ENCODE data around the gene DLL1. TPM values are rescaled to one million over a fixed set of nuclear protein-coding genes. Genes with fewer than 3 reads are reported as not detected.

Gene DLL1
- total RNA-seq, 5 donors from 2014 or later (not counting 1 experiment from before 2014, with no cell fraction given): 3.3 to 8.6 (median 4.7) TPM

DNA sequence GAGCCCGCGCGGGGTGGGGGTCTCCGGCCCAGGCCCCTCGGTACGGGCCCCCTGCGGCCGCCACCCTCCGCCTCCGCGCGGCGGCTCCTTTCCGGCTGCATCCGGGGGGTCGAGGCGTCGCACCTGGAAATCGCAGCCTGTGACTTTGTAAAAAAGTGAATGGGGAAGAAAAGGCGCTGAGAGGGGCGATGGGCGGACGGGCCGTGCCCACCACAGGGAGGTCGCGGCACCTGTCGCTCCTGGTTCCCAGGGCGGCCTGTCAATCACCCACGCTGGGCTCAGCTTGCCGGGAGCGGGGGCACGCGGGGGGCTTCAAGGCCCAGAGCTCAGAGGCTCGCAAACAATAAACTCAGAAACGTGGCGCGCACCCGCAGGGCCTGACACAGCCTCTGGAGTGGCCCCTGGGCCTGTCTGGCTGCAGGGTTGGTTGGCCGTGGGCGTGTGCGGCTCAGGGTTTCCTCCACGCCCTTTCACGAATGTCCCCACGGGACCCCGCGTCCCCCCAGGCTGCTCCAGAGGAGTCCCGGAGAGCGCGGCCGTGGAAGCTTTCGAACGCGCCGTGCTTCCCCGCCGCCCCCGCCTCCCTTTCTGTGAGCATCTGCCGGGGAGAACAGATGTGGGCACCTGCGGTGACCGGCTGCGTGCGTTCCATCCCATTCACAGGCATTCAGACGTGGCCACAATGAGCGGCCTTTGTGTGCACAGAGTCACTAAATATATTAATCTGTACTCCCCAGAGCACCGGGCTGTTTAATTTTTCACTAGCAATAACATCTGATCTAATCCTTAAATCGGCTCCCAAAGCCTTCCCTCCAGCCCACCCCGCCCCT lies 6.1 kb upstream of the DLL1 start:
- H3K9me3 ChIP-seq: no peaks in the 10 kb centered on the region
- no peak overlapping the region for H3K27ac ChIP-seq (ENCODE audit: low read length)
- H3K27me3 ChIP-seq (replicated peaks in 1 of 2; ENCODE audit: control insufficient read depth in 2 of 2, extremely low read depth in 1 of 2, insufficient read depth in 2 of 2, low read length in 1 of 2): peaks cover 22 to 67% of the 10 kb centered on the region in 2 experiments
- ChIA-PET CTCF (no interaction called here), POLR2A (no interaction called here)
- peaks cover 24 to 44% of the 10 kb centered on the region in 2 experiments for H3K4me1 ChIP-seq (ENCODE audit: control insufficient read depth in 1 of 2, extremely low read depth in 1 of 2, insufficient read depth in 2 of 2, low read length in 2 of 2)
- peak in 1 of 35 experiments; percentile 20 for DNase-seq
- Mint-ChIP-seq H3K36me3 (peaks cover 3% of the 10 kb centered on the region), H3K9me3 (peaks cover 4 to 5% (median 5%) of the 10 kb centered on the region in 3 donors), H3K4me3 (peak overlapping the region in 2 of 3 donors; percentile 13 to 42), H3K27ac (no peak overlapping the region), H3K4me1 (peaks cover 24 to 40% (median 35%) of the 10 kb centered on the region in 3 donors), H3K27me3 (peaks cover 42 to 55% of the 10 kb centered on the region in 2 donors)
- no peaks in the 10 kb centered on the region for H3K36me3 ChIP-seq (ENCODE audit: control insufficient read depth in 2 of 2, extremely low read depth in 1 of 2, insufficient read depth in 1 of 2, low read length in 1 of 2)
- ATAC-seq (replicated peaks in 1 of 4): no peak
- peak overlapping the region in 1 of 2 donors; percentile 50 for H3K4me3 ChIP-seq (ENCODE audit: control insufficient read depth in 1 of 2, extremely low read depth in 1 of 2, low read length in 1 of 2)
- WGBS (ENCODE audit: insufficient coverage): 9% methylated on average over 63 of the region's 67 CpGs

DNA sequence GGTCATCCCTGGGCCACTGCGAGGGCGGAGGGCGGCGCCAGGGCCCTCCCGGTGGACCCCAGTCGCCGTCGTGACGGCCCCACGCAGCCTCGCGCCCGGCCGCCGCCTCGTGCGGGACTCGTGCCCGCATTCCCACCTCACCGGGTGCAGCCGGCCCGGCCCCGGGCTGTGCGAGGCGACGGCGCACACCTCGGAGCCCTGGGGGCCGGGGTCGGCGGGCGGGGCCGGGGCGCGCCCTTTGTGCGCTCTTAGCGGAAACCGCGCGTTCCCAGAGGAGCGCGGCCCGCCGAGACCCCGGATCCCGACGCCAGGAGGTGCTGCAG lies 5.5 kb upstream of the DLL1 start:
- no peaks in the 10 kb centered on the region for H3K9me3 ChIP-seq
- no peaks in the 10 kb centered on the region for H3K36me3 Mint-ChIP-seq
- ATAC-seq (replicated peaks in 1 of 4) (no peak), DNase-seq (no peak)
- H3K27me3 Mint-ChIP-seq: peaks cover 36 to 50% of the 10 kb centered on the region in 2 donors
- H3K27ac ChIP-seq (ENCODE audit: low read length): no peak overlapping the region
- H3K9me3 Mint-ChIP-seq: peaks cover 0 to under 1% (median under 1%) of the 10 kb centered on the region in 3 donors
- POLR2A ChIA-PET: no interaction called here
- peak overlapping the region; percentile 35 to 66 for H3K4me3 ChIP-seq (ENCODE audit: control insufficient read depth in 1 of 2, extremely low read depth in 1 of 2, low read length in 1 of 2)
- peaks cover 28 to 50% of the 10 kb centered on the region in 2 experiments for H3K4me1 ChIP-seq (ENCODE audit: control insufficient read depth in 1 of 2, extremely low read depth in 1 of 2, insufficient read depth in 2 of 2, low read length in 2 of 2)
- WGBS (ENCODE audit: insufficient coverage): 6% methylated on average over 47 of the region's 47 CpGs
- H3K4me1 Mint-ChIP-seq: peaks cover 29 to 43% (median 38%) of the 10 kb centered on the region in 3 donors
- no peaks in the 10 kb centered on the region for H3K36me3 ChIP-seq (ENCODE audit: control insufficient read depth in 2 of 2, extremely low read depth in 1 of 2, insufficient read depth in 1 of 2, low read length in 1 of 2)
- peaks cover 22 to 73% of the 10 kb centered on the region in 2 experiments for H3K27me3 ChIP-seq (replicated peaks in 1 of 2; ENCODE audit: control insufficient read depth in 2 of 2, extremely low read depth in 1 of 2, insufficient read depth in 2 of 2, low read length in 1 of 2)
- H3K27ac Mint-ChIP-seq: no peak overlapping the region
- peak overlapping the region in 1 of 3 donors; percentile 97 for H3K4me3 Mint-ChIP-seq
- CTCF ChIA-PET: no interaction called here

DNA sequence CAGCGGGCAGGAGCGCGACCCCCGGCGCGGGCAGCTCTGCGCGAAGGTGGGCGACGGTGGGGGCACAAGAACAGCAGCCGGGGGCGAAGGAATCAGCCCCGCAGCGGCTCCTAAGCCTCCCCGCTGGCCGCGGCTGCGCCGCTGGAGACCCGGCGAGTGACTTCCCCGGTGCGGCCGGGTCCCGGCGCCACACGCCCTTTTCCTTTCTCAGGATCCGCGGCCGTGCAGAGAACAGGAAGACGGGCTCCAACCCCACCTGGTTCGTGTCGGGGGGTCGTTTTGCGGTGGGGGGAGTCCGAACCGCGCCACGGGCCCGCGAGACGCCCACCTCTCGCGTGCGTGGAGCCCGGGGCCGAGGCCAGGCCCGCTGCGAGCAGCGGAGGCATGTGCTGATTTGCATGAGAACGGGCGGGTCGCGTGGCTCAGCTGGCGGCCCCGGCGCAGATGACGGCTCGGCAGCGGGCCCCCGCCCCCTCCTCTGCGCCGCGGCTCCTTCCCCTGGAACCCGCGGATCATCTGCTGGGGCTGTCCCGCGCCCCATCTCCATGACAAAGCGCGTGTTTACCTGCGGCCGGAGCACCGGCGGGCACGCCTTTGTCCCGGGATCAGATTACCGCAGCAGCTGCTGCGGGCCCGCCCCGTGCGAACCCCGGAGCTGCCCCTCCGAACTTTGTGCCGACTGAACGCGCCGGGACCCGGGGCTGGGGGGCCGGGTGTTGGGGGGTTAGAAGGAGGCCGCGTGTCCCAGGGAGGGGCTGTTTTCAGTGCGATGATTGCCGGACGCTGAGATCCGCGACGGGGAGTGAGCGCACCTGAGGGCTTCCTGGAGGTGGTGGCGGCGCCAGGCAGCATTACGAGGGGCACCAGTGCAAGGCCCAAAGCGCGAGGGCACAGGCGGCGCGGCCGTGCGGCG lies 4.9 kb upstream of the DLL1 start:
- CTCF ChIA-PET: no interaction called here
- WGBS (ENCODE audit: insufficient coverage): 1% methylated on average over 107 of the region's 109 CpGs
- Histone ChIP-seq H3K27me3 (replicated peaks in 1 of 2; ENCODE audit: control insufficient read depth in 2 of 2, extremely low read depth in 1 of 2, insufficient read depth in 2 of 2, low read length in 1 of 2) (peaks cover 22 to 70% of the 10 kb centered on the region in 2 experiments), H3K9me3 (no peaks in the 10 kb centered on the region), H3K4me1 (ENCODE audit: control insufficient read depth in 1 of 2, extremely low read depth in 1 of 2, insufficient read depth in 2 of 2, low read length in 2 of 2) (peaks cover 28 to 55% of the 10 kb centered on the region in 2 experiments), H3K36me3 (ENCODE audit: control insufficient read depth in 2 of 2, extremely low read depth in 1 of 2, insufficient read depth in 1 of 2, low read length in 1 of 2) (no peaks in the 10 kb centered on the region), H3K27ac (ENCODE audit: low read length) (no peak overlapping the region), H3K4me3 (ENCODE audit: control insufficient read depth in 1 of 2, extremely low read depth in 1 of 2, low read length in 1 of 2) (peak overlapping the region; percentile 35 to 66)
- Mint-ChIP-seq H3K27me3 (peaks cover 36 to 49% of the 10 kb centered on the region in 2 donors), H3K4me3 (peak overlapping the region; percentile 71 to 97 (median 72)), H3K4me1 (peaks cover 29 to 43% (median 38%) of the 10 kb centered on the region in 3 donors), H3K9me3 (no peaks in the 10 kb centered on the region), H3K27ac (no peak overlapping the region), H3K36me3 (no peaks in the 10 kb centered on the region)
- DNase-seq (peak in 9 of 35 experiments; percentile 17 to 63 (median 41)), ATAC-seq (replicated peaks in 1 of 4) (peak; percentile 39 to 56 (median 48))
- POLR2A ChIA-PET: no interaction called here

DNA sequence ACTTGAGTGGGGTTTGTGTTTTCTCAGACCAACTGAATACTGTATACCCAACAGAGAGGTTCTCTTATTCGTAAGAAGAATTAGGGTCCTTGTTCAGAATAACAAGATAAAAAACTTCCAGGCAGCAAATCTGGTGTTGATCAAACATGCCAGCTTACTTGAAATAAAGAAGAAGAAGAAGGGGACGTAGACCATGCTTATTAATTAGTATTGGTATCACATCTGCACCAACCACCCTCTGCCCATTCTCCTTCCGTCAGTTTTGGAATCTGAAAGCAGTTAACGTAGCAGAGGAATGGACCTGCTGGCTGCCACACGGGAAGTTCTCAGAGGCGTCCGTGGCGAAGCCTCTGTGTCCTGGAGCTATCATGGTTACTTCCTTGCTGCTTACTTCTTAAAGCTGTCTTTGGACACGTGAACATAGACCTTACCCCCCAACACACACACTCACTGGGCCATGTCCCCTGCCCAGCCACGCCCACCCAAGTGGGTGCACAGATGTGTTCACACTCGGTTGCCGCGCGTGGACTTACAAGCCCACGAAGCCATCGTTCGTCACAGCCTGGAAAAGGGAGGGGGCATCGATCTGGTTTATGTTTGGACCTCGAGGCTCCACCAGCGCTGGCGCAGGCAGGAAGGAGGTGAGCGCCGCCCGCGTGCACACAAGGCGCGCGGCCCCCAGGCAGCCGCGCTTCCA lies 4.1 kb upstream of the DLL1 start:
- ATAC-seq (replicated peaks in 1 of 4): peak in 1 of 4 experiments; percentile 7
- no peak overlapping the region for H3K27ac ChIP-seq (ENCODE audit: low read length)
- 7% methylated on average over 26 of the region's 30 CpGs for WGBS (ENCODE audit: insufficient coverage)
- ChIA-PET CTCF (no interaction called here), POLR2A (interaction anchor here in 1 of 2 donors (0.5 kb wide), 1 partner anchor 60 kb away, joined by 4 read pairs; no protein-coding TSS in a partner anchor)
- Mint-ChIP-seq H3K4me1 (peaks cover 34 to 43% (median 38%) of the 10 kb centered on the region in 3 donors), H3K27ac (no peak overlapping the region), H3K9me3 (no peaks in the 10 kb centered on the region), H3K36me3 (no peaks in the 10 kb centered on the region), H3K4me3 (peak overlapping the region; percentile 60 to 97 (median 70)), H3K27me3 (peaks cover 32 to 51% of the 10 kb centered on the region in 2 donors)
- DNase-seq: peak in 1 of 35 experiments; percentile 36
- peaks cover 28 to 59% of the 10 kb centered on the region in 2 experiments for H3K4me1 ChIP-seq (ENCODE audit: control insufficient read depth in 1 of 2, extremely low read depth in 1 of 2, insufficient read depth in 2 of 2, low read length in 2 of 2)
- peak overlapping the region; percentile 27 to 66 for H3K4me3 ChIP-seq (ENCODE audit: control insufficient read depth in 1 of 2, extremely low read depth in 1 of 2, low read length in 1 of 2)
- no peaks in the 10 kb centered on the region for H3K9me3 ChIP-seq
- no peaks in the 10 kb centered on the region for H3K36me3 ChIP-seq (ENCODE audit: control insufficient read depth in 2 of 2, extremely low read depth in 1 of 2, insufficient read depth in 1 of 2, low read length in 1 of 2)
- peaks cover 22 to 74% of the 10 kb centered on the region in 2 experiments for H3K27me3 ChIP-seq (replicated peaks in 1 of 2; ENCODE audit: control insufficient read depth in 2 of 2, extremely low read depth in 1 of 2, insufficient read depth in 2 of 2, low read length in 1 of 2)

DNA sequence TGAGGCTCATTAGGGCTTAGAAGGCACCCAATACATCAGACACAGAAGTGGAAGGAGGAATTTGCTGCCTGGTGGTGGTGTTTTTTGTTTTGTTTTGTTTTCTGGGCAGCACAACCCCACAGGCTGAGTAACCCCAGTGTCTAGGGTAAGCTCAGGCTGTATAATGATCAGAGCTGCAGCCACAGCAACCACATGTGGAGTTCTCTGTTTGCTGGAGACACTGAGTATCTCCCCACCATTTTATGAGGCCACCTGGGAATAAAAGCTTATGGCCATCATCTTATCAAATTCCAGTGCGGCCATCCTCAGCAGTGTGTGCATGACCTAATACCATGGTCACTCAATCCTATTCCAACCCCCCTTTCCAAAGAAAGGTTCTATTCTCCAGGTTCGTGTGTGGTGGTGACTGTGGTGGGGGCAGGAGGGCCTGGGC lies 3.4 kb upstream of the DLL1 start:
- CTCF ChIA-PET: no interaction called here
- Histone ChIP-seq H3K36me3 (ENCODE audit: control insufficient read depth in 2 of 2, extremely low read depth in 1 of 2, insufficient read depth in 1 of 2, low read length in 1 of 2) (no peaks in the 10 kb centered on the region), H3K9me3 (no peaks in the 10 kb centered on the region), H3K4me1 (ENCODE audit: control insufficient read depth in 1 of 2, extremely low read depth in 1 of 2, insufficient read depth in 2 of 2, low read length in 2 of 2) (peaks cover 28 to 64% of the 10 kb centered on the region in 2 experiments), H3K27ac (ENCODE audit: low read length) (no peak overlapping the region), H3K27me3 (replicated peaks in 1 of 2; ENCODE audit: control insufficient read depth in 2 of 2, extremely low read depth in 1 of 2, insufficient read depth in 2 of 2, low read length in 1 of 2) (peaks cover 22 to 78% of the 10 kb centered on the region in 2 experiments), H3K4me3 (ENCODE audit: control insufficient read depth in 1 of 2, extremely low read depth in 1 of 2, low read length in 1 of 2) (no peak overlapping the region)
- Mint-ChIP-seq H3K9me3 (no peaks in the 10 kb centered on the region), H3K4me1 (peaks cover 34 to 43% (median 38%) of the 10 kb centered on the region in 3 donors), H3K4me3 (peak overlapping the region; percentile 1 to 97 (median 60)), H3K27ac (no peak overlapping the region), H3K36me3 (no peaks in the 10 kb centered on the region), H3K27me3 (peaks cover 26 to 50% of the 10 kb centered on the region in 2 donors)
- DNase-seq (peak in 1 of 35 experiments; percentile 23), ATAC-seq (replicated peaks in 1 of 4) (no peak)
- POLR2A ChIA-PET: interaction anchor here in 1 of 2 donors (0.5 kb wide), 1 partner anchor 59 kb away, joined by 4 read pairs; no protein-coding TSS in a partner anchor
- WGBS (ENCODE audit: insufficient coverage): no CpG with 5 or more reads among the region's 2 CpGs

All from T-cell (primary cell).